ENCODE results near the gene C1orf159.

Gene C1orf159

GRCh38 chr1:1124786-1125642, 9.1 kb upstream of the C1orf159 start:
- DNase-seq = no peak
- H3K4me1 Mint-ChIP-seq = peaks cover 38% of the 10 kb centered on the region
- peaks cover 4% of the 10 kb centered on the region for H3K9me3 Mint-ChIP-seq
- H3K4me3 Mint-ChIP-seq = no peak overlapping the region
- peaks cover 14% of the 10 kb centered on the region for H3K27me3 Mint-ChIP-seq (ENCODE audit: low read depth, poor library complexity)
- TF ChIP-seq CTCF (IDR thresholded peaks at IDR 0.05) = no peak
- no peaks in the 10 kb centered on the region for H3K36me3 Mint-ChIP-seq (ENCODE audit: low read depth)
- no peak overlapping the region for H3K27ac Mint-ChIP-seq

- H3K27me3 Mint-ChIP-seq (ENCODE audit: low read depth, poor library complexity) = peaks cover 19% of the 10 kb centered on the region
- peaks cover 4% of the 10 kb centered on the region for H3K9me3 Mint-ChIP-seq
- no peak for DNase-seq
- H3K4me1 Mint-ChIP-seq = peaks cover 35% of the 10 kb centered on the region
- H3K27ac Mint-ChIP-seq = no peak overlapping the region
- no peak for TF ChIP-seq CTCF (IDR thresholded peaks at IDR 0.05)
- no peaks in the 10 kb centered on the region for H3K36me3 Mint-ChIP-seq (ENCODE audit: low read depth)
- no peak overlapping the region for H3K4me3 Mint-ChIP-seq
These were observed 8.6 kb upstream of the C1orf159 start for GRCh38 chr1:1124508-1124785.

GRCh38 chr1:1123581-1124507, 8.0 kb upstream of the C1orf159 start:
- H3K9me3 Mint-ChIP-seq = peaks cover 4% of the 10 kb centered on the region
- H3K36me3 Mint-ChIP-seq (ENCODE audit: low read depth) = no peaks in the 10 kb centered on the region
- no peak for DNase-seq
- TF ChIP-seq CTCF (IDR thresholded peaks at IDR 0.05) = no peak
- H3K27me3 Mint-ChIP-seq (ENCODE audit: low read depth, poor library complexity) = peaks cover 25% of the 10 kb centered on the region
- H3K4me1 Mint-ChIP-seq = peaks cover 30% of the 10 kb centered on the region
- H3K4me3 Mint-ChIP-seq = no peak overlapping the region
- H3K27ac Mint-ChIP-seq = no peak overlapping the region

- TF ChIP-seq CTCF (IDR thresholded peaks at IDR 0.05) = no peak
- peaks cover 4% of the 10 kb centered on the region for H3K9me3 Mint-ChIP-seq
- H3K27ac Mint-ChIP-seq = no peak overlapping the region
- no peak for DNase-seq
- peaks cover 25% of the 10 kb centered on the region for H3K4me1 Mint-ChIP-seq
- H3K36me3 Mint-ChIP-seq (ENCODE audit: low read depth) = no peaks in the 10 kb centered on the region
- H3K27me3 Mint-ChIP-seq (ENCODE audit: low read depth, poor library complexity) = peaks cover 33% of the 10 kb centered on the region
- H3K4me3 Mint-ChIP-seq = no peak overlapping the region
These were observed 7.1 kb upstream of the C1orf159 start for GRCh38 chr1:1122981-1123480.

GRCh38 chr1:1122078-1122811, 6.4 kb upstream of the C1orf159 start:
- peak; percentile 79 for TF ChIP-seq CTCF (IDR thresholded peaks at IDR 0.05)
- Mint-ChIP-seq H3K27me3 (ENCODE audit: low read depth, poor library complexity) (peaks cover 41% of the 10 kb centered on the region), H3K9me3 (peaks cover 4% of the 10 kb centered on the region), H3K27ac (no peak overlapping the region), H3K4me3 (no peak overlapping the region), H3K4me1 (peaks cover 25% of the 10 kb centered on the region), H3K36me3 (ENCODE audit: low read depth) (no peaks in the 10 kb centered on the region)
- peak; percentile 88 for DNase-seq

All from nephron progenitor cell (in vitro differentiated cells).